ENCODE measurements around the gene WDHD1.
"Not testable (repeated sequence)": the region's sequence is repeated elsewhere in the genome, so short reads cannot be mapped to it uniquely, and the experiment has no call there.

WDHD1 gene

DNA sequence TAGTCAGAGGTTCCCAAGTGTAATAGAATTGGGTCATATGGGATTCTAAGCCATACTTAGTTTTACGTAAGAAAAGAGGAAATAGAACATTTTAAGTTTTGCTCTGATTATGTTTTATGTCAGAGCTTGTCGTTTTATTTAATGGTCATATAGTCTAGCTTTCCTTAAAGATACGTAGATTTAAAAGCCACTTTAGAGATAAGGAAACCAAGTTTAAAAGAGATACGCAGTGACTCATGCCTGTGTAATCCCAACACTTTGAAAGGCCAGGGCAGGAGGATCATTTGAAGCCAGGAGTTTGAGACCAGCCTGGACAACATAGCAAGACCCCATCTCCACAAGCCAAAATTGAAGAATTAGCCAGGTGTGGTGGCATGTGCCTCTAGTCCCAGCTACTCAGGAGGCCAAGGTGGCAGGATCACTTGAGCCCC is 44.1 kb upstream of the WDHD1 start:
- H3K27me3 ChIP-seq (replicated peaks in 2 of 5; ENCODE audit: control insufficient read depth in 4 of 5, insufficient read depth in 5 of 5, low read length in 4 of 5) = no peaks in the 10 kb centered on the region
- WGBS (ENCODE audit: insufficient coverage) = 50% methylated on average over 4 of the region's 4 CpGs
- no peak overlapping the region for H3K27ac ChIP-seq (ENCODE audit: insufficient read depth in 1 of 2, low read depth in 1 of 2, low read length in 2 of 2, poor library complexity in 1 of 2, severe bottlenecking in 2 of 2)
- no peaks in the 10 kb centered on the region for H3K9me3 ChIP-seq (ENCODE audit: control extremely low read depth in 1 of 5, control insufficient read depth in 4 of 5, insufficient read depth in 2 of 5, low read depth in 1 of 5, low read length in 4 of 5)
- POLR2A ChIA-PET = interaction anchor here (0.6 to 0.7 kb wide), 2 partner anchors 18 to 99 kb away, joined by 3 read pairs; no protein-coding TSS in a partner anchor
- peak in 1 of 3 donors; percentile 9 for DNase-seq
- H3K4me3 ChIP-seq (ENCODE audit: control insufficient read depth in 1 of 7, extremely low read depth in 1 of 7, insufficient read depth in 4 of 7, low read depth in 2 of 7, low read length in 6 of 7) = no peak overlapping the region
- H3K4me1 ChIP-seq (ENCODE audit: control extremely low read depth in 1 of 4, control insufficient read depth in 4 of 4, insufficient read depth in 4 of 4, low read length in 3 of 4) = peaks cover 11 to 28% (median 16%) of the 10 kb centered on the region in 4 experiments
- CTCF ChIA-PET = interaction anchor here (2.2 to 2.7 kb wide), 2 partner anchors 19 to 90 kb away, joined by 7 read pairs; partner anchors contain the start of gene MAPK1IP1L
- peaks cover under 1 to 14% (median 8%) of the 10 kb centered on the region in 4 experiments for H3K36me3 ChIP-seq (ENCODE audit: control insufficient read depth in 4 of 4, insufficient read depth in 4 of 4, low read length in 3 of 4)

DNA sequence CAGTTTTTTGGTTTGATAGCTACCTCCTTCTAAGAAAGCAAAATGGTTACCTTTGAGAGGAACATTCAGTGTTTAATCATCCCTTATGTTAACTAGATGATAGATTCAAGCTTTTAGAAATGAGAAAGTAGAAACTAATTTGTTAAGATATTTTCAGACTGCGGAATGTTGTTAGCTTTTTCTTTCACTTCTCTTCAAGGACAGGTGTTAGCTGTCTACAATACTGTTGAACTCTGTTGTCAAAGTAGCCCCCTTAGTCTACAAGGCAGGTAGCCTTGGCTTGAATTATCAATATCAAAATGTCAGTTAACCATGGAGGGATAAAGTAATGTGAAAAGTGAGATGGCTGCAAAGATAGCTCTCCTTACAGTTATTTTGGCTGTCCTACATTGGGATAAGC is 39.3 kb upstream of the WDHD1 start:
- ChIA-PET POLR2A (interaction anchor here (0.6 to 0.8 kb wide), 2 partner anchors 15 to 222 kb away, joined by 3 to 4 read pairs; partner anchors contain the start of gene MAPK1IP1L), CTCF (interaction anchor here (0.7 to 2.5 kb wide), 6 partner anchors 9 to 366 kb away, joined by 3 to 9 read pairs (median 4); partner anchors contain the start of gene MAPK1IP1L)
- Histone ChIP-seq H3K27ac (ENCODE audit: insufficient read depth in 1 of 2, low read depth in 1 of 2, low read length in 2 of 2, poor library complexity in 1 of 2, severe bottlenecking in 2 of 2) (no peak overlapping the region), H3K4me3 (ENCODE audit: control insufficient read depth in 1 of 7, extremely low read depth in 1 of 7, insufficient read depth in 4 of 7, low read depth in 2 of 7, low read length in 6 of 7) (no peak overlapping the region), H3K4me1 (ENCODE audit: control extremely low read depth in 1 of 4, control insufficient read depth in 4 of 4, insufficient read depth in 4 of 4, low read length in 3 of 4) (no peaks in the 10 kb centered on the region), H3K27me3 (replicated peaks in 2 of 5; ENCODE audit: control insufficient read depth in 4 of 5, insufficient read depth in 5 of 5, low read length in 4 of 5) (no peaks in the 10 kb centered on the region), H3K36me3 (ENCODE audit: control insufficient read depth in 4 of 4, insufficient read depth in 4 of 4, low read length in 3 of 4) (peaks cover 8 to 43% (median 28%) of the 10 kb centered on the region in 4 experiments), H3K9me3 (ENCODE audit: control extremely low read depth in 1 of 5, control insufficient read depth in 4 of 5, insufficient read depth in 2 of 5, low read depth in 1 of 5, low read length in 4 of 5) (no peaks in the 10 kb centered on the region)
- DNase-seq = no peak
- 100% methylated on average over 1 of the region's 1 CpG for WGBS (ENCODE audit: insufficient coverage)

DNA sequence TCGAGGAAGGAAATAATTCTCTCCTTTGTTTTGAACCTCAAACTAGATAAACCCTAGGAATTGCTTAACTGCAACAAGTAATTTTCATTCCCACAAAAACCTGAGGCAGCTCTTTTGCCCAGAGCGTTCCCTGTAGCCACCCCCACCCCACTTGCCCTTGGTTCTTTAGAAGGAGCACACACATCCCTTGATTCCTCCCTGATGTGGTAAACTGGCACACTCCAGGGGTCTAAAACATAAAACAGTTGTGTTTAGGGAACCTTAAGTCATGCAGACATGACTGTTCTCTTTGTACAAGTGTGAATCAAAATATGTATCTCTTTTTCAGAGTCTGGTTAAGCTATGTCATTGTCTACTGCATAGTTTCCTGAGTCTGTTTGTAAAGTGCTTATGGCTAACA is 38.5 kb upstream of the WDHD1 start:
- no peak overlapping the region for H3K4me3 ChIP-seq (ENCODE audit: control insufficient read depth in 1 of 7, extremely low read depth in 1 of 7, insufficient read depth in 4 of 7, low read depth in 2 of 7, low read length in 6 of 7)

DNA sequence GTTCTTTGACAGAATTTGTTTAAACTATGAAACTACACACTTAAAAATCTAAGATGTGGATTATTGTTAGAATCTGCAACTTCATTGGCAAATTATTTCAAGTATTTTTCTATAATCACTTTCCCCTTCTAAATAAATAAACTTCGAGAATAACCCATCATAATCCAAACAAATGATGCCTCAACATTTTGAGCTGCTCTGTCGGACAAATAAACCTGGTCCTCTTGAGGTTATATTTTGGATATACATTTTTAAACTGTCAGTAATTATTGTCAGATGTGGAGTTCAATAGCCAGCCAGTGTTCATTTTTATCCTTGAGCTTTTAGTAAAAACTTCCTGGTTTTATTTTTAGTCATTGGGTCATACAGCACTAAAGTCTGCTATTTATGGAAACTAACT is 38.0 kb upstream of the WDHD1 start:
- WGBS (ENCODE audit: insufficient coverage) = no CpG with 5 or more reads among the region's 2 CpGs
- CTCF ChIA-PET = interaction anchor here (1.0 to 2.5 kb wide), 4 partner anchors 9 to 38 kb away, joined by 3 to 9 read pairs (median 5); partner anchors contain the start of genes MAPK1IP1L, SOCS4 and WDHD1
- H3K4me1 ChIP-seq (ENCODE audit: control extremely low read depth in 1 of 4, control insufficient read depth in 4 of 4, insufficient read depth in 4 of 4, low read length in 3 of 4); H3K4me3 ChIP-seq (ENCODE audit: control insufficient read depth in 1 of 7, extremely low read depth in 1 of 7, insufficient read depth in 4 of 7, low read depth in 2 of 7, low read length in 6 of 7); H3K27me3 ChIP-seq (replicated peaks in 2 of 5; ENCODE audit: control insufficient read depth in 4 of 5, insufficient read depth in 5 of 5, low read length in 4 of 5); H3K9me3 ChIP-seq (ENCODE audit: control extremely low read depth in 1 of 5, control insufficient read depth in 4 of 5, insufficient read depth in 2 of 5, low read depth in 1 of 5, low read length in 4 of 5); POLR2A ChIA-PET; H3K27ac ChIP-seq (ENCODE audit: insufficient read depth in 1 of 2, low read depth in 1 of 2, low read length in 2 of 2, poor library complexity in 1 of 2, severe bottlenecking in 2 of 2); DNase-seq: not testable (repeated sequence)
- peaks cover 13 to 48% (median 28%) of the 10 kb centered on the region in 4 experiments for H3K36me3 ChIP-seq (ENCODE audit: control insufficient read depth in 4 of 4, insufficient read depth in 4 of 4, low read length in 3 of 4)

More for the DNA sequence above, 38.5 kb upstream of the WDHD1 start:
- Histone ChIP-seq H3K27me3 (replicated peaks in 2 of 5; ENCODE audit: control insufficient read depth in 4 of 5, insufficient read depth in 5 of 5, low read length in 4 of 5) (no peaks in the 10 kb centered on the region), H3K27ac (ENCODE audit: insufficient read depth in 1 of 2, low read depth in 1 of 2, low read length in 2 of 2, poor library complexity in 1 of 2, severe bottlenecking in 2 of 2) (no peak overlapping the region), H3K36me3 (ENCODE audit: control insufficient read depth in 4 of 4, insufficient read depth in 4 of 4, low read length in 3 of 4) (peaks cover 13 to 48% (median 28%) of the 10 kb centered on the region in 4 experiments), H3K9me3 (ENCODE audit: control extremely low read depth in 1 of 5, control insufficient read depth in 4 of 5, insufficient read depth in 2 of 5, low read depth in 1 of 5, low read length in 4 of 5) (no peaks in the 10 kb centered on the region), H3K4me1 (ENCODE audit: control extremely low read depth in 1 of 4, control insufficient read depth in 4 of 4, insufficient read depth in 4 of 4, low read length in 3 of 4) (no peaks in the 10 kb centered on the region)
- DNase-seq = no peak
- ChIA-PET CTCF (interaction anchor here (1.0 to 2.5 kb wide), 6 partner anchors 10 to 38 kb away, joined by 3 to 9 read pairs (median 4); partner anchors contain the start of genes MAPK1IP1L, SOCS4 and WDHD1), POLR2A (no interaction called here)
- no CpG with 5 or more reads among the region's 2 CpGs for WGBS (ENCODE audit: insufficient coverage)

DNA sequence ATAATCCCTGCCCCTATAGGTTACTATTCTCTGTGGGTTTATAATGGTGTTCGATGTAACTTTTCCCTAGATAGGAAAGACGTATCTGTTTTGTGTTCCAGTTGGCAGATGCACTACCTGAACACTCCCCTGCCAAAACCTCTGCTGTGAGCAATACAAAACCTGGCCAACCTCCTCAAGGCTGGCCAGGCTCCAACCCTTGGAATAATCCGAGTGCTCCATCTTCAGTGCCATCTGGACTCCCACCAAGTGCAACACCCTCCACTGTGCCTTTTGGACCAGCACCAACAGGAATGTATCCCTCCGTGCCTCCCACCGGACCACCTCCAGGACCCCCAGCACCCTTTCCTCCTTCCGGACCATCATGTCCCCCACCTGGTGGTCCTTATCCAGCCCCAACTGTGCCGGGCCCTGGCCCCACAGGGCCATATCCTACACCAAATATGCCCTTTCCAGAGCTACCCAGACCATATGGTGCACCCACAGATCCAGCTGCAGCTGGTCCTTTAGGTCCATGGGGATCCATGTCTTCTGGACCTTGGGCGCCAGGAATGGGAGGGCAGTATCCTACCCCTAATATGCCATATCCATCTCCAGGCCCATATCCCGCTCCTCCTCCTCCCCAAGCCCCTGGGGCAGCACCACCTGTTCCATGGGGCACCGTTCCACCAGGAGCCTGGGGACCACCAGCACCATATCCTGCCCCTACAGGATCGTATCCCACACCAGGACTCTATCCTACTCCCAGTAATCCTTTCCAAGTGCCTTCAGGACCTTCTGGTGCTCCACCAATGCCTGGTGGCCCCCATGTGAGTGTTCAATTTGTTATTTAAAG is 35.8 kb upstream of the WDHD1 start:
- no peak for DNase-seq
- CTCF ChIA-PET = interaction anchor here (1.2 to 1.3 kb wide), 2 partner anchors 10 to 11 kb away, joined by 4 to 6 read pairs; partner anchors contain the start of gene MAPK1IP1L
- 96% methylated on average over 8 of the region's 11 CpGs for WGBS (ENCODE audit: insufficient coverage)
- H3K27ac ChIP-seq (ENCODE audit: insufficient read depth in 1 of 2, low read depth in 1 of 2, low read length in 2 of 2, poor library complexity in 1 of 2, severe bottlenecking in 2 of 2) = no peak overlapping the region
- H3K9me3 ChIP-seq (ENCODE audit: control extremely low read depth in 1 of 5, control insufficient read depth in 4 of 5, insufficient read depth in 2 of 5, low read depth in 1 of 5, low read length in 4 of 5) = no peaks in the 10 kb centered on the region
- H3K27me3 ChIP-seq (replicated peaks in 2 of 5; ENCODE audit: control insufficient read depth in 4 of 5, insufficient read depth in 5 of 5, low read length in 4 of 5) = no peaks in the 10 kb centered on the region
- no peak overlapping the region for H3K4me3 ChIP-seq (ENCODE audit: control insufficient read depth in 1 of 7, extremely low read depth in 1 of 7, insufficient read depth in 4 of 7, low read depth in 2 of 7, low read length in 6 of 7)
- H3K4me1 ChIP-seq (ENCODE audit: control extremely low read depth in 1 of 4, control insufficient read depth in 4 of 4, insufficient read depth in 4 of 4, low read length in 3 of 4) = no peaks in the 10 kb centered on the region
- H3K36me3 ChIP-seq (ENCODE audit: control insufficient read depth in 4 of 4, insufficient read depth in 4 of 4, low read length in 3 of 4) = peaks cover 17 to 59% (median 33%) of the 10 kb centered on the region in 4 experiments
- POLR2A ChIA-PET = no interaction called here

DNA sequence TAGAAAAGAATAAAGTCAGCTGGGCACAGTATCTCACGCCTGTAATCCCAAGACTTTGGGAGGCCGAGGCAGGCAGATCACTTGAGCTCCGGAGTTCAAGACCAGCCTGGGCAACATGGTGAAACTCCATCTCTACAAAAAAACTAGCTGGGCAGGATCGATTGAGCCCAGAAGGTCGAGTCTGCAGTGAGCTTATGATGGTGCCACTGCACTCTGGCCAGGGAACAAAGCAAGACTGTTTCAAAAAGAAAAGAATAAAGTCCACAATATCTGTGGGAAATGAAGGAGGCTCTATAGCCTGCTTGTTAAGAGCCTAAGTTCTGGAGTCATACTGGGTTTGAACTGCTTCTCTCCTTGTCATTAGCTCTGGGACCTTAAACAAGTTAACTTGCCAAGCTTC is 32.4 kb upstream of the WDHD1 start:
- no peaks in the 10 kb centered on the region for H3K27me3 ChIP-seq (replicated peaks in 2 of 5; ENCODE audit: control insufficient read depth in 4 of 5, insufficient read depth in 5 of 5, low read length in 4 of 5)
- H3K36me3 ChIP-seq (ENCODE audit: control insufficient read depth in 4 of 4, insufficient read depth in 4 of 4, low read length in 3 of 4) = peaks cover 13 to 53% (median 25%) of the 10 kb centered on the region in 4 experiments
- POLR2A ChIA-PET = no interaction called here
- H3K4me3 ChIP-seq (ENCODE audit: control insufficient read depth in 1 of 7, extremely low read depth in 1 of 7, insufficient read depth in 4 of 7, low read depth in 2 of 7, low read length in 6 of 7) = no peak overlapping the region
- WGBS (ENCODE audit: insufficient coverage) = 100% methylated on average over 4 of the region's 5 CpGs
- no peaks in the 10 kb centered on the region for H3K9me3 ChIP-seq (ENCODE audit: control extremely low read depth in 1 of 5, control insufficient read depth in 4 of 5, insufficient read depth in 2 of 5, low read depth in 1 of 5, low read length in 4 of 5)
- CTCF ChIA-PET = interaction anchor here (1.1 to 3.0 kb wide), 3 partner anchors 8 to 13 kb away, joined by 4 to 11 read pairs (median 6); partner anchors contain the start of gene MAPK1IP1L
- no peak overlapping the region for H3K27ac ChIP-seq (ENCODE audit: insufficient read depth in 1 of 2, low read depth in 1 of 2, low read length in 2 of 2, poor library complexity in 1 of 2, severe bottlenecking in 2 of 2)
- H3K4me1 ChIP-seq (ENCODE audit: control extremely low read depth in 1 of 4, control insufficient read depth in 4 of 4, insufficient read depth in 4 of 4, low read length in 3 of 4) = no peaks in the 10 kb centered on the region
- no peak for DNase-seq

DNA sequence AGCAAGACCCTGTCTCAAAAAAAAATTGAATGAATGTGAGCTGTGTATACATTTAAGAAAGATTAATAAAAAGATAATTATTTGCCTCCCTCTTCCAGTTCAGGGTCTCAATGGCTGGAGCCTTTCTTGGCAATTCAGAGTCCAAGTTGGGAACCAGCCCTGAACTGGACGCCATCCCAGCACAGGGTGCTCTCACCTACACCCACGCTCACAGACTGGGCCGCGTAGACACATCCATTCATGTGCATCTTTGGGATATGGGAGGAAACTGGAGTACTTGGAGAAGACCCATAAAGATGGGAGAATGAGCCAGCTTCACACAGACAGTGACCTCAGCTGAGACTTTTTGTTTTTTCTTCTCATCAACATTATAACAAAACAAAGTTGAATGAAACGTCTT is 31.0 kb upstream of the WDHD1 start:
- Histone ChIP-seq H3K27ac (ENCODE audit: insufficient read depth in 1 of 2, low read depth in 1 of 2, low read length in 2 of 2, poor library complexity in 1 of 2, severe bottlenecking in 2 of 2) (no peak overlapping the region), H3K36me3 (ENCODE audit: control insufficient read depth in 4 of 4, insufficient read depth in 4 of 4, low read length in 3 of 4) (peaks cover 10 to 48% (median 23%) of the 10 kb centered on the region in 4 experiments), H3K4me1 (ENCODE audit: control extremely low read depth in 1 of 4, control insufficient read depth in 4 of 4, insufficient read depth in 4 of 4, low read length in 3 of 4) (peaks cover 2 to 7% (median 4%) of the 10 kb centered on the region in 4 experiments), H3K27me3 (replicated peaks in 2 of 5; ENCODE audit: control insufficient read depth in 4 of 5, insufficient read depth in 5 of 5, low read length in 4 of 5) (no peaks in the 10 kb centered on the region), H3K4me3 (ENCODE audit: control insufficient read depth in 1 of 7, extremely low read depth in 1 of 7, insufficient read depth in 4 of 7, low read depth in 2 of 7, low read length in 6 of 7) (no peak overlapping the region), H3K9me3 (ENCODE audit: control extremely low read depth in 1 of 5, control insufficient read depth in 4 of 5, insufficient read depth in 2 of 5, low read depth in 1 of 5, low read length in 4 of 5) (no peaks in the 10 kb centered on the region)
- ChIA-PET CTCF (no interaction called here), POLR2A (no interaction called here)
- no peak for DNase-seq
- WGBS (ENCODE audit: insufficient coverage) = 100% methylated on average over 1 of the region's 5 CpGs
